Vagina (tissue), 2 donors: ENCODE results near the gene ARHGAP18. TPM values are rescaled to one million over a fixed set of nuclear protein-coding genes. Genes with fewer than 3 reads are reported as not detected.

Experiments
- DNase-seq, 2 donors: peaks; one replicate each; pipeline ENCODE4 v3.0.0-alpha.2; 2017; ENCODE audit errors: extremely low spot score in 2 of 2
- H3K27ac ChIP-seq: fragments of 200-600 bp; sonication (generic); one replicate; pipeline ENCODE4 v1.5.1; 2019
- H3K27me3 ChIP-seq: fragments of 200-600 bp; sonication (generic); one replicate; pipeline ENCODE4 v1.5.1; 2019
- H3K36me3 ChIP-seq, 2 donors: fragments of 200-600 bp; sonication (generic); one replicate each; pipeline ENCODE4 v1.5.1; 2017 to 2019
- H3K4me1 ChIP-seq: fragments of 200-600 bp; sonication (generic); one replicate; pipeline ENCODE4 v1.5.1; 2019
- H3K4me3 ChIP-seq, 2 donors: fragments of 200-600 bp; sonication (generic); 1 replicate in 1 of 2; 2 replicates in 1 of 2; pipeline ENCODE4 v1.5.1; 2016 to 2019
- H3K9me3 ChIP-seq: fragments of 200-600 bp; sonication (generic); one replicate; pipeline ENCODE4 v1.5.1; 2019
- CTCF ChIP-seq, 3 experiments: fragments of 450-650 bp in 2 of 3; fragments of 200-600 bp in 1 of 3; sonication (generic) in 1 of 3; IDR thresholded peaks; one replicate each; pipeline ENCODE4 v1.5.1; 2017 to 2019; ENCODE audit warnings: antibody characterized with exemption in 3 of 3, mild to moderate bottlenecking in 2 of 3, moderate library complexity in 2 of 3
- POLR2A ChIP-seq, 2 donors: fragments of 450-650 bp; IDR thresholded peaks; one replicate each; pipeline ENCODE4 v1.6.1; 2017; ENCODE audit warnings: antibody characterized with exemption in 2 of 2, mild to moderate bottlenecking in 2 of 2, moderate library complexity in 2 of 2
- POLR2AphosphoS5 ChIP-seq, 2 donors: sonication (generic); formaldehyde crosslinking; IDR thresholded peaks; one replicate each; pipeline ENCODE4 v1.9.0; 2017; ENCODE audit warnings: antibody characterized with exemption in 2 of 2, mild to moderate bottlenecking in 2 of 2, low read depth in 1 of 2; ENCODE audit not compliant: insufficient read depth in 1 of 2
- intact Hi-C: fragments of 100-400 bp; cut with DNase I; formaldehyde crosslinking; loops from one replicate; pipeline ENCODE4 v1.15.1; 2023
- total RNA-seq: library from RNA; depleted of rRNA; stranded (reverse); fragments of >200 nt; gene quantifications from one replicate; pipeline ENCODE4 v1.2.3, GENCODE V29; 2016

Gene ARHGAP18
- total RNA-seq, 1 donor from 2014 or later: 7.6 TPM

GRCh38 chr6:129623008-129623732 is 86.8 kb downstream of the ARHGAP18 start:
- intact Hi-C loops: no loop called here
- H3K27ac ChIP-seq: no peak overlapping the region

GRCh38 chr6:129621252-129621651 is 88.7 kb downstream of the ARHGAP18 start:
- intact Hi-C loops: no loop called here
- H3K4me3 ChIP-seq: no peak overlapping the region
- no peaks in the 10 kb centered on the region for H3K4me1 ChIP-seq
- H3K36me3 ChIP-seq: no peaks in the 10 kb centered on the region
- DNase-seq: no peak
- H3K9me3 ChIP-seq: no peaks in the 10 kb centered on the region
- no peaks in the 10 kb centered on the region for H3K27me3 ChIP-seq
- H3K27ac ChIP-seq: no peak overlapping the region
- no peak for TF ChIP-seq POLR2AphosphoS5 (IDR thresholded peaks at IDR 0.05; ENCODE audit: insufficient read depth in 1 of 2, low read depth in 1 of 2)
- no peak for TF ChIP-seq CTCF (IDR thresholded peaks at IDR 0.05)
- TF ChIP-seq POLR2A (IDR thresholded peaks at IDR 0.05): no peak

More at GRCh38 chr6:129623008-129623732, 86.8 kb downstream of the ARHGAP18 start:
- Histone ChIP-seq H3K36me3 (no peaks in the 10 kb centered on the region), H3K4me1 (no peaks in the 10 kb centered on the region), H3K27me3 (no peaks in the 10 kb centered on the region), H3K9me3 (no peaks in the 10 kb centered on the region), H3K4me3 (no peak overlapping the region)
- DNase-seq: no peak
- peak in 1 of 2 donors; percentile 10 for TF ChIP-seq POLR2AphosphoS5 (IDR thresholded peaks at IDR 0.05; ENCODE audit: insufficient read depth in 1 of 2, low read depth in 1 of 2)
- TF ChIP-seq POLR2A (IDR thresholded peaks at IDR 0.05): no peak

GRCh38 chr6:129620234-129620610 is 89.8 kb downstream of the ARHGAP18 start:
- H3K9me3 ChIP-seq: no peaks in the 10 kb centered on the region
- H3K27me3 ChIP-seq: no peaks in the 10 kb centered on the region
- H3K36me3 ChIP-seq: no peaks in the 10 kb centered on the region
- DNase-seq: no peak
- intact Hi-C loops: no loop called here
- H3K4me1 ChIP-seq: no peaks in the 10 kb centered on the region
- H3K27ac ChIP-seq: no peak overlapping the region
- no peak overlapping the region for H3K4me3 ChIP-seq
- TF ChIP-seq CTCF (IDR thresholded peaks at IDR 0.05) (no peak), POLR2A (IDR thresholded peaks at IDR 0.05) (no peak), POLR2AphosphoS5 (IDR thresholded peaks at IDR 0.05; ENCODE audit: insufficient read depth in 1 of 2, low read depth in 1 of 2) (no peak)

- TF ChIP-seq POLR2AphosphoS5 (IDR thresholded peaks at IDR 0.05; ENCODE audit: insufficient read depth in 1 of 2, low read depth in 1 of 2) (no peak), CTCF (IDR thresholded peaks at IDR 0.05) (no peak), POLR2A (IDR thresholded peaks at IDR 0.05) (no peak)
- intact Hi-C loops: no loop called here
- H3K27me3 ChIP-seq: no peaks in the 10 kb centered on the region
Observed at GRCh38 chr6:129619579-129620233, 90.3 kb downstream of the ARHGAP18 start.

GRCh38 chr6:129617986-129618385 is 92.0 kb downstream of the ARHGAP18 start:
- TF ChIP-seq POLR2A (IDR thresholded peaks at IDR 0.05): no peak
- TF ChIP-seq POLR2AphosphoS5 (IDR thresholded peaks at IDR 0.05; ENCODE audit: insufficient read depth in 1 of 2, low read depth in 1 of 2): no peak
- TF ChIP-seq CTCF (IDR thresholded peaks at IDR 0.05): no peak
- DNase-seq: no peak
- H3K36me3 ChIP-seq: no peaks in the 10 kb centered on the region
- no peaks in the 10 kb centered on the region for H3K9me3 ChIP-seq
- H3K27ac ChIP-seq: no peak overlapping the region
- no peak overlapping the region for H3K4me3 ChIP-seq
- H3K27me3 ChIP-seq: no peaks in the 10 kb centered on the region
- intact Hi-C loops: no loop called here
- H3K4me1 ChIP-seq: no peaks in the 10 kb centered on the region

More at GRCh38 chr6:129619579-129620233, 90.3 kb downstream of the ARHGAP18 start:
- H3K4me3 ChIP-seq: no peak overlapping the region
- H3K27ac ChIP-seq: no peak overlapping the region
- H3K4me1 ChIP-seq: no peaks in the 10 kb centered on the region
- H3K36me3 ChIP-seq: no peaks in the 10 kb centered on the region
- H3K9me3 ChIP-seq: no peaks in the 10 kb centered on the region
- DNase-seq: no peak
